GM23338 (cell line): ENCODE measurements around the gene CATSPERZ. TPM values are rescaled to one million over a fixed set of nuclear protein-coding genes. Genes with fewer than 3 reads are reported as not detected.
A peak's percentile ranks its signal among the peaks of the same experiment; 100 is the strongest.

Experiments used
- ATAC-seq: fragments of 200-7000 bp; cut with Tn5 transposase; 3 replicates; pipeline ENCODE4 v1.9.1; 2020
- DNase-seq: peaks from one replicate; pipeline ENCODE4 v3.0.0-alpha.2; 2015; ENCODE audit warnings: low spot score
- H2AFZ ChIP-seq: fragments of 200-600 bp; sonication (generic); 2 replicates; pipeline ENCODE4 v1.8.0; 2016; ENCODE audit warnings: antibody characterized with exemption, mild to moderate bottlenecking, moderate library complexity
- H3F3A ChIP-seq: fragments of 200-600 bp; sonication (generic); replicated peaks from 2 replicates; pipeline ENCODE4 v1.8.0; 2017; ENCODE audit warnings: antibody characterized with exemption, mixed run types, low read depth
- H3K27ac ChIP-seq: fragments of 200-600 bp; sonication (generic); 2 replicates; pipeline ENCODE4 v1.6.1; 2016; ENCODE audit warnings: low read depth
- H3K27me3 ChIP-seq: fragments of 200-600 bp; sonication (generic); 2 replicates; pipeline ENCODE4 v1.8.0; 2016; ENCODE audit warnings: mild to moderate bottlenecking, mixed run types, moderate library complexity; ENCODE audit not compliant: insufficient read depth
- H3K36me3 ChIP-seq: fragments of 200-600 bp; sonication (generic); 2 replicates; pipeline ENCODE4 v1.8.0; 2016; ENCODE audit warnings: mild to moderate bottlenecking; ENCODE audit not compliant: insufficient read depth
- H3K4me1 ChIP-seq: fragments of 200-600 bp; sonication (generic); 2 replicates; pipeline ENCODE4 v1.8.0; 2016; ENCODE audit warnings: mild to moderate bottlenecking, moderate library complexity; ENCODE audit not compliant: insufficient read depth
- H3K4me2 ChIP-seq: fragments of 200-600 bp; sonication (generic); 2 replicates; pipeline ENCODE4 v1.7.1; 2017; ENCODE audit warnings: mixed run types
- H3K4me3 ChIP-seq: fragments of 200-600 bp; sonication (generic); 2 replicates; pipeline ENCODE4 v1.6.1; 2016; ENCODE audit warnings: mixed run types
- H3K79me2 ChIP-seq: fragments of 200-600 bp; sonication (generic); replicated peaks from 2 replicates; pipeline ENCODE4 v1.8.0; 2017; ENCODE audit warnings: mild to moderate bottlenecking; ENCODE audit not compliant: insufficient read depth
- H3K9me2 ChIP-seq: fragments of 200-600 bp; sonication (generic); 2 replicates; pipeline ENCODE4 v1.8.0; 2017; ENCODE audit not compliant: insufficient read depth
- H4K20me1 ChIP-seq: fragments of 200-600 bp; sonication (generic); replicated peaks from 2 replicates; pipeline ENCODE4 v1.8.0; 2017; ENCODE audit warnings: mild to moderate bottlenecking; ENCODE audit not compliant: insufficient read depth
- H3K27ac Mint-ChIP-seq: 2 replicates; pipeline ENCODE4 v1.8.0; 2020; ENCODE audit warnings: inconsistent platforms, mild to moderate bottlenecking, moderate library complexity, mixed read lengths
- H3K27me3 Mint-ChIP-seq: 3 replicates; pipeline ENCODE4 v1.8.0; 2022; ENCODE audit warnings: low read depth, mild to moderate bottlenecking, moderate library complexity, mixed read lengths, inconsistent platforms; ENCODE audit not compliant: insufficient read depth, poor library complexity
- H3K36me3 Mint-ChIP-seq: 3 replicates; pipeline ENCODE4 v1.8.0; 2021; ENCODE audit warnings: low read depth, mild to moderate bottlenecking, inconsistent platforms, moderate library complexity, mixed read lengths
- H3K4me1 Mint-ChIP-seq: 3 replicates; pipeline ENCODE4 v1.8.0; 2020; ENCODE audit warnings: mild to moderate bottlenecking, inconsistent platforms, mixed read lengths
- H3K4me3 Mint-ChIP-seq: 3 replicates; pipeline ENCODE4 v1.8.0; 2021; ENCODE audit warnings: moderate library complexity, mild to moderate bottlenecking, inconsistent platforms, mixed read lengths
- H3K9me3 Mint-ChIP-seq: 3 replicates; pipeline ENCODE4 v1.8.0; 2020; ENCODE audit warnings: moderate library complexity, mild to moderate bottlenecking, inconsistent platforms, mixed read lengths
- CREB1 ChIP-seq: fragments of 250-450 bp; sonication (Bioruptor Pico); IDR thresholded peaks from 2 replicates; pipeline ENCODE4 v1.5.0; 2020; ENCODE audit warnings: low read depth, mild to moderate bottlenecking, moderate library complexity
- EZH2 ChIP-seq: fragments of 200-600 bp; sonication (generic); IDR thresholded peaks from one replicate; pipeline ENCODE4 v1.8.0; 2017; ENCODE audit warnings: antibody characterized with exemption, mild to moderate bottlenecking, low read depth; ENCODE audit not compliant: unreplicated experiment
- EZH2phosphoT487 ChIP-seq: fragments of 200-600 bp; sonication (generic); IDR thresholded peaks from one replicate; pipeline ENCODE4 v1.8.1; 2018; ENCODE audit warnings: antibody characterized with exemption; ENCODE audit not compliant: unreplicated experiment
- JUNB ChIP-seq: IDR thresholded peaks from one replicate; pipeline ENCODE4 v1.6.1; 2016; ENCODE audit warnings: antibody characterized with exemption; ENCODE audit not compliant: unreplicated experiment
- NANOG ChIP-seq: IDR thresholded peaks from 2 replicates; pipeline ENCODE4 v1.6.1; 2016; ENCODE audit warnings: antibody characterized with exemption, borderline replicate concordance
- STAT1 ChIP-seq: IDR thresholded peaks from one replicate; pipeline ENCODE4 v1.6.1; 2016; ENCODE audit warnings: antibody characterized with exemption; ENCODE audit not compliant: unreplicated experiment
- ZNF114 ChIP-seq: fragments of 250-450 bp; sonication (Bioruptor Pico); IDR thresholded peaks from 2 replicates; pipeline ENCODE4 v1.5.0; 2020; ENCODE audit warnings: mild to moderate bottlenecking, moderate library complexity
- polyA plus RNA-seq: library from polyadenylated mRNA; unstranded; fragments of >200 nt; fragmentation: Nextera tagmentation; extraction: Ambion mirVana; gene quantifications from 2 replicates; pipeline ENCODE4 v1.2.1, GENCODE V29; 2016
- total RNA-seq: library from RNA; depleted of rRNA; stranded (reverse); fragments of >200 nt; shearing (Covaris generic); gene quantifications from 2 replicates; pipeline ENCODE4 v1.2.3, GENCODE V29; 2014
- TF ChIP-seq, protein P1 (sequence below), 2 experiments: fragments of 200-600 bp in 1 of 2; sonication (generic) in 1 of 2; conservative IDR thresholded peaks; 2 replicates each; pipeline versions ENCODE4 v1.5.1 to v1.6.1; 2016 to 2017; ENCODE audit warnings: antibody characterized with exemption in 2 of 2, low read depth in 2 of 2, mild to moderate bottlenecking in 2 of 2, moderate library complexity in 1 of 2
- TF ChIP-seq, protein P2 (sequence below): fragments of 250-450 bp; sonication (Bioruptor Pico); IDR thresholded peaks from 2 replicates; pipeline ENCODE4 v1.5.0; 2020; ENCODE audit warnings: mild to moderate bottlenecking, moderate library complexity

Gene CATSPERZ
- total and polyA plus RNA-seq, 2 experiments from 2014 or later, result 0.99 TPM; not detected in 1

DNA sequence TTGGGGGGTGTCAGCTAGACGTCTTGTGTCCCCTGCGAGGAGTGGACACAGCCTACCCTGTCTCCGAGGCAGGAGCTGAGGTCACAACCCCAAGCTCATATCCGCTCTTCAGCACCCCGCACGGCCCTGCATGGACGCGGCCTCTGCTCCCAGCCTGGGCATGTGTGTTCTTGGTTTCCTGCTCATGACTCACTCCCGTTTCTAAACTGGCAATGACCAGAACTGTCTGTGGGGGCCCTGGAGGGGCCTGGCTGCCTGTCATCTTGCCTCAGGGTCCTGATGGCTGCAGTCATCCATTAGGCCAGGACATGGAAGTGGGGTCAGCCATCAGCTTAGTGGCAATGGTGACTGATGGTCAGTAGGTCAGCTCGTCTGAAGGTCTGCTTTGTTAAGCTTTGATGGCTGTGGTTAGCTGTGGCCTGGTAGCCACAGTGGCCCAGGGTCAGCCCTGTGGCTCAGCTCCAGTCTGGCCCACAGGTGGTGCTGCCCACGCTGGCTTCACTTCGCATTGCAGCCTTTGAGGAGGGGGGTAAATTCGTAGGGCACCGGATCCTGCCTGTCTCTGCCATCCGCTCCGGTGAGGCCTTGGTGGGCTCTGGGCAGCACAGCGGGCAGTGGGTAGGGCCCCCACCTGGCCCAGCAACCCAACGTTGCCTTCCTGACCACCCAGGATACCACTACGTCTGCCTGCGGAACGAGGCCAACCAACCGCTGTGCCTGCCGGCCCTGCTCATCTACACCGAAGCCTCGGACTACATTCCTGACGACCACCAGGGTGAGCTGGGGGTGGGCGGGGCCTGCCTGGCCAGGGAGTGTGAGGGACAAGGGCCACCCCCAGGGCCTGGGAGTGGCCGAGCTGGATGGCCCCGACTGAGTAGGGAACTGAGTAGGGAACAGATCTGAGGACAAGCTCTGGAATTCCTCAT lies 36.9 kb upstream of the CATSPERZ start:
- no peak overlapping the region for H2AFZ ChIP-seq
- H3F3A ChIP-seq, result peaks cover 6% of the 10 kb centered on the region; the same call in 1 of the 2 replicates
- H3K4me1 Mint-ChIP-seq, result peaks cover 12% of the 10 kb centered on the region; the same call in 2 of the 3 replicates
- 0 out of 2 replicates have a peak, but pooled peaks cover 4% of the 10 kb centered on the region for H4K20me1 ChIP-seq
- no peaks in the 10 kb centered on the region; the same call in 2 of the 3 replicates for H3K9me3 Mint-ChIP-seq
- 0 out of 2 replicates have a peak, but pooled peaks cover 2% of the 10 kb centered on the region for H3K4me1 ChIP-seq
- no peaks in the 10 kb centered on the region for H3K27me3 ChIP-seq
- no peaks in the 10 kb centered on the region for H3K9me2 ChIP-seq
- peaks cover 10% of the 10 kb centered on the region for H3K27me3 Mint-ChIP-seq
- H3K36me3 ChIP-seq, result peaks cover 6% of the 10 kb centered on the region
- H3K27ac Mint-ChIP-seq, result peak overlapping the region; percentile 85; the same call in 1 of the 2 replicates
- H3K4me3 Mint-ChIP-seq, result no peak overlapping the region; the same call in 2 of the 3 replicates
- DNase-seq (peak; percentile 49), ATAC-seq (peak; percentile 36)
- no peaks in the 10 kb centered on the region for H3K79me2 ChIP-seq
- peaks cover 73% of the 10 kb centered on the region for H3K36me3 Mint-ChIP-seq
- H3K27ac ChIP-seq, result no peak overlapping the region
- H3K4me3 ChIP-seq, result no peak overlapping the region
- TF ChIP-seq NANOG, result no peak
- TF ChIP-seq CREB1, result no peak
- TF ChIP-seq EZH2, result no peak
- no peak for TF ChIP-seq ZNF114 (CRISPR knock-in tag)
- TF ChIP-seq, protein P1, sequence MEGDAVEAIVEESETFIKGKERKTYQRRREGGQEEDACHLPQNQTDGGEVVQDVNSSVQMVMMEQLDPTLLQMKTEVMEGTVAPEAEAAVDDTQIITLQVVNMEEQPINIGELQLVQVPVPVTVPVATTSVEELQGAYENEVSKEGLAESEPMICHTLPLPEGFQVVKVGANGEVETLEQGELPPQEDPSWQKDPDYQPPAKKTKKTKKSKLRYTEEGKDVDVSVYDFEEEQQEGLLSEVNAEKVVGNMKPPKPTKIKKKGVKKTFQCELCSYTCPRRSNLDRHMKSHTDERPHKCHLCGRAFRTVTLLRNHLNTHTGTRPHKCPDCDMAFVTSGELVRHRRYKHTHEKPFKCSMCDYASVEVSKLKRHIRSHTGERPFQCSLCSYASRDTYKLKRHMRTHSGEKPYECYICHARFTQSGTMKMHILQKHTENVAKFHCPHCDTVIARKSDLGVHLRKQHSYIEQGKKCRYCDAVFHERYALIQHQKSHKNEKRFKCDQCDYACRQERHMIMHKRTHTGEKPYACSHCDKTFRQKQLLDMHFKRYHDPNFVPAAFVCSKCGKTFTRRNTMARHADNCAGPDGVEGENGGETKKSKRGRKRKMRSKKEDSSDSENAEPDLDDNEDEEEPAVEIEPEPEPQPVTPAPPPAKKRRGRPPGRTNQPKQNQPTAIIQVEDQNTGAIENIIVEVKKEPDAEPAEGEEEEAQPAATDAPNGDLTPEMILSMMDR (conservative IDR thresholded peaks at IDR 0.05; ENCODE audit: low read depth in 2 of 2), result no peak
- no peak overlapping the region for H3K4me2 ChIP-seq

GRCh38 chr11:64263947-64264317 lies 36.2 kb upstream of the CATSPERZ start:
- H3K27me3 Mint-ChIP-seq, result peaks cover 10% of the 10 kb centered on the region
- H2AFZ ChIP-seq, result no peak overlapping the region
- no peak overlapping the region for H3K4me3 Mint-ChIP-seq
- H3K4me3 ChIP-seq, result no peak overlapping the region
- no peak overlapping the region for H3K4me2 ChIP-seq
- peaks cover 17% of the 10 kb centered on the region for H3K4me1 Mint-ChIP-seq
- no peak overlapping the region for H3K27ac Mint-ChIP-seq
- H3F3A ChIP-seq, result peaks cover 12% of the 10 kb centered on the region; the same call in 1 of the 2 replicates
- H3K4me1 ChIP-seq, result 0 out of 2 replicates have a peak, but pooled peaks cover 8% of the 10 kb centered on the region
- H3K9me2 ChIP-seq, result no peaks in the 10 kb centered on the region
- H3K27me3 ChIP-seq, result no peaks in the 10 kb centered on the region
- no peaks in the 10 kb centered on the region for H3K79me2 ChIP-seq
- ATAC-seq (no peak), DNase-seq (no peak)
- H3K36me3 ChIP-seq, result peaks cover 6% of the 10 kb centered on the region
- peaks cover 72% of the 10 kb centered on the region for H3K36me3 Mint-ChIP-seq
- H3K27ac ChIP-seq, result 0 out of 2 replicates have a peak overlapping the region, but pooled peaks have one; percentile 32
- 0 out of 2 replicates have a peak, but pooled peaks cover 4% of the 10 kb centered on the region for H4K20me1 ChIP-seq
- H3K9me3 Mint-ChIP-seq, result no peaks in the 10 kb centered on the region; the same call in 2 of the 3 replicates
- no peak for TF ChIP-seq STAT1
- TF ChIP-seq, protein P1 (conservative IDR thresholded peaks at IDR 0.05; ENCODE audit: low read depth in 2 of 2), result no peak
- TF ChIP-seq CREB1, result no peak
- no peak for TF ChIP-seq JUNB
- no peak for TF ChIP-seq NANOG
- TF ChIP-seq EZH2, result no peak
- TF ChIP-seq, protein P2, sequence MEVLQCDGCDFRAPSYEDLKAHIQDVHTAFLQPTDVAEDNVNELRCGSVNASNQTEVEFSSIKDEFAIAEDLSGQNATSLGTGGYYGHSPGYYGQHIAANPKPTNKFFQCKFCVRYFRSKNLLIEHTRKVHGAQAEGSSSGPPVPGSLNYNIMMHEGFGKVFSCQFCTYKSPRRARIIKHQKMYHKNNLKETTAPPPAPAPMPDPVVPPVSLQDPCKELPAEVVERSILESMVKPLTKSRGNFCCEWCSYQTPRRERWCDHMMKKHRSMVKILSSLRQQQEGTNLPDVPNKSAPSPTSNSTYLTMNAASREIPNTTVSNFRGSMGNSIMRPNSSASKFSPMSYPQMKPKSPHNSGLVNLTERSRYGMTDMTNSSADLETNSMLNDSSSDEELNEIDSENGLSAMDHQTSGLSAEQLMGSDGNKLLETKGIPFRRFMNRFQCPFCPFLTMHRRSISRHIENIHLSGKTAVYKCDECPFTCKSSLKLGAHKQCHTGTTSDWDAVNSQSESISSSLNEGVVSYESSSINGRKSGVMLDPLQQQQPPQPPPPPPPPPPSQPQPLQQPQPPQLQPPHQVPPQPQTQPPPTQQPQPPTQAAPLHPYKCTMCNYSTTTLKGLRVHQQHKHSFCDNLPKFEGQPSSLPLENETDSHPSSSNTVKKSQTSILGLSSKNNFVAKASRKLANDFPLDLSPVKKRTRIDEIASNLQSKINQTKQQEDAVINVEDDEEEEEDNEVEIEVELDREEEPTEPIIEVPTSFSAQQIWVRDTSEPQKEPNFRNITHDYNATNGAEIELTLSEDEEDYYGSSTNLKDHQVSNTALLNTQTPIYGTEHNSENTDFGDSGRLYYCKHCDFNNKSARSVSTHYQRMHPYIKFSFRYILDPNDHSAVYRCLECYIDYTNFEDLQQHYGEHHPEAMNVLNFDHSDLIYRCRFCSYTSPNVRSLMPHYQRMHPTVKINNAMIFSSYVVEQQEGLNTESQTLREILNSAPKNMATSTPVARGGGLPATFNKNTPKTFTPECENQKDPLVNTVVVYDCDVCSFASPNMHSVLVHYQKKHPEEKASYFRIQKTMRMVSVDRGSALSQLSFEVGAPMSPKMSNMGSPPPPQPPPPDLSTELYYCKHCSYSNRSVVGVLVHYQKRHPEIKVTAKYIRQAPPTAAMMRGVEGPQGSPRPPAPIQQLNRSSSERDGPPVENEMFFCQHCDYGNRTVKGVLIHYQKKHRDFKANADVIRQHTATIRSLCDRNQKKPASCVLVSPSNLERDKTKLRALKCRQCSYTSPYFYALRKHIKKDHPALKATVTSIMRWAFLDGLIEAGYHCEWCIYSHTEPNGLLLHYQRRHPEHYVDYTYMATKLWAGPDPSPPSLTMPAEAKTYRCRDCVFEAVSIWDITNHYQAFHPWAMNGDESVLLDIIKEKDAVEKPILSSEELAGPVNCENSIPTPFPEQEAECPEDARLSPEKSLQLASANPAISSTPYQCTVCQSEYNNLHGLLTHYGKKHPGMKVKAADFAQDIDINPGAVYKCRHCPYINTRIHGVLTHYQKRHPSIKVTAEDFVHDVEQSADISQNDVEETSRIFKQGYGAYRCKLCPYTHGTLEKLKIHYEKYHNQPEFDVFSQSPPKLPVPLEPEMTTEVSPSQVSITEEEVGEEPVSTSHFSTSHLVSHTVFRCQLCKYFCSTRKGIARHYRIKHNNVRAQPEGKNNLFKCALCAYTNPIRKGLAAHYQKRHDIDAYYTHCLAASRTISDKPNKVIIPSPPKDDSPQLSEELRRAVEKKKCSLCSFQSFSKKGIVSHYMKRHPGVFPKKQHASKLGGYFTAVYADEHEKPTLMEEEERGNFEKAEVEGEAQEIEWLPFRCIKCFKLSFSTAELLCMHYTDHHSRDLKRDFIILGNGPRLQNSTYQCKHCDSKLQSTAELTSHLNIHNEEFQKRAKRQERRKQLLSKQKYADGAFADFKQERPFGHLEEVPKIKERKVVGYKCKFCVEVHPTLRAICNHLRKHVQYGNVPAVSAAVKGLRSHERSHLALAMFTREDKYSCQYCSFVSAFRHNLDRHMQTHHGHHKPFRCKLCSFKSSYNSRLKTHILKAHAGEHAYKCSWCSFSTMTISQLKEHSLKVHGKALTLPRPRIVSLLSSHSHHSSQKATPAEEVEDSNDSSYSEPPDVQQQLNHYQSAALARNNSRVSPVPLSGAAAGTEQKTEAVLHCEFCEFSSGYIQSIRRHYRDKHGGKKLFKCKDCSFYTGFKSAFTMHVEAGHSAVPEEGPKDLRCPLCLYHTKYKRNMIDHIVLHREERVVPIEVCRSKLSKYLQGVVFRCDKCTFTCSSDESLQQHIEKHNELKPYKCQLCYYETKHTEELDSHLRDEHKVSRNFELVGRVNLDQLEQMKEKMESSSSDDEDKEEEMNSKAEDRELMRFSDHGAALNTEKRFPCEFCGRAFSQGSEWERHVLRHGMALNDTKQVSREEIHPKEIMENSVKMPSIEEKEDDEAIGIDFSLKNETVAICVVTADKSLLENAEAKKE (CRISPR knock-in tag), result no peak
- no peak for TF ChIP-seq EZH2phosphoT487
